ENCODE data around the gene ALK.

ALK gene

DNA sequence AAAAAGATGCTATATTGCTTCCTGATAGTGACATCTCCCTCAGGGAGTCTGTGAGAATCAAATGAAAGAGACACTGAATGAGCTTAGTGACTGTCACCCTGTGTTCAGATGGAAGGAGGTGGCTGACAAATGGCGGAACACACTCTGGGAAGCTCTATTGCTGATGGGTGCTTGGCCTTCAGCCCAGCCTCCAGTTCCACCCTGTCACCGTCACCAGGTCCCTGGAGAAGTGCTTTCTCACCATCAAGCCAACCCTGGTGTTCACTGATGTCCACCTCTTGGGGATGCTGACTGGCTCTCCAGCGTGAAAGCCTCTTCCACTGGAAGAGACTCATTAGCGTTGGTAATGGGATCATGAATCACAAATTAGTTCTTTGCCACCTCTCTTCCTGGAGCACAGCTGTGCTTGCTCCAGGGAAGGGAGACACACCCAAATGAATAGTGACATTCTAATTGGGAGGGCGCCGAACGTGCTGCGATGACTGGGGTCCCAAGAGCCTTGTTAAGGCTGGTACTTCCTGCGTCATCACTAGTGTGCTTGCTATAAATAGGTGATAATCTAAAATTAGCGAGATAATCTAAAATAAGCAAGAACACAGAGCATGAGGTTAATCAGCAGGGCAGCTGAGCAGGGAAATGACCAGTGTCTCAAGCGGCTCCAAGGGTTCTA, 652.2 kb downstream of the ALK start:
- H3K4me3 ChIP-seq (ENCODE audit: low read depth, low read length) = no peak overlapping the region
- TF ChIP-seq, protein P1, sequence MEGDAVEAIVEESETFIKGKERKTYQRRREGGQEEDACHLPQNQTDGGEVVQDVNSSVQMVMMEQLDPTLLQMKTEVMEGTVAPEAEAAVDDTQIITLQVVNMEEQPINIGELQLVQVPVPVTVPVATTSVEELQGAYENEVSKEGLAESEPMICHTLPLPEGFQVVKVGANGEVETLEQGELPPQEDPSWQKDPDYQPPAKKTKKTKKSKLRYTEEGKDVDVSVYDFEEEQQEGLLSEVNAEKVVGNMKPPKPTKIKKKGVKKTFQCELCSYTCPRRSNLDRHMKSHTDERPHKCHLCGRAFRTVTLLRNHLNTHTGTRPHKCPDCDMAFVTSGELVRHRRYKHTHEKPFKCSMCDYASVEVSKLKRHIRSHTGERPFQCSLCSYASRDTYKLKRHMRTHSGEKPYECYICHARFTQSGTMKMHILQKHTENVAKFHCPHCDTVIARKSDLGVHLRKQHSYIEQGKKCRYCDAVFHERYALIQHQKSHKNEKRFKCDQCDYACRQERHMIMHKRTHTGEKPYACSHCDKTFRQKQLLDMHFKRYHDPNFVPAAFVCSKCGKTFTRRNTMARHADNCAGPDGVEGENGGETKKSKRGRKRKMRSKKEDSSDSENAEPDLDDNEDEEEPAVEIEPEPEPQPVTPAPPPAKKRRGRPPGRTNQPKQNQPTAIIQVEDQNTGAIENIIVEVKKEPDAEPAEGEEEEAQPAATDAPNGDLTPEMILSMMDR (IDR thresholded peaks at IDR 0.05; ENCODE audit: low read depth, low read length, missing control alignments) = no peak
- no peak for DNase-seq (ENCODE audit: low read depth)
- in situ Hi-C loops (cut with HindIII; ENCODE audit: low sequenced_read_pairs) = no loop called here

DNA sequence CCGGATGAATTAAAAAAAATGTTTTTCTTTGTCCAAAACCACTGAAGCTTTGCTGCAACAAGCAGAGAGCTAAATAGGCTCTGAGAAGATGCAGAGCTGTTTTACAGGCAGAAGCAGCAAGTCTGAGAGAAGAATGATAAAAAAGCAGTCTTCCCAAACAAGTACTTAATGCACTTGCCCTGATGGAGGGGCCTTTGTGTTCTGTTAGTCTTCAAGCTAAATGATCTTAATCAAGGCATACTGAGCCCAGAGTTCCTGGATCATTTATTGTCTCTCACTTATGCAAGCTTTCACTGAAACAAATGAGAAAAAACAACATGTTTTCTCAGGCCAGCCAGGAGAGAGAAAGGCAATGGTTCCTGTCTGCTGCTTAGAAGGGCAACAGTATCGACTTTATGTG, 653.7 kb downstream of the ALK start:
- TF ChIP-seq, protein P1 (IDR thresholded peaks at IDR 0.05; ENCODE audit: low read depth, low read length, missing control alignments) = no peak

DNA sequence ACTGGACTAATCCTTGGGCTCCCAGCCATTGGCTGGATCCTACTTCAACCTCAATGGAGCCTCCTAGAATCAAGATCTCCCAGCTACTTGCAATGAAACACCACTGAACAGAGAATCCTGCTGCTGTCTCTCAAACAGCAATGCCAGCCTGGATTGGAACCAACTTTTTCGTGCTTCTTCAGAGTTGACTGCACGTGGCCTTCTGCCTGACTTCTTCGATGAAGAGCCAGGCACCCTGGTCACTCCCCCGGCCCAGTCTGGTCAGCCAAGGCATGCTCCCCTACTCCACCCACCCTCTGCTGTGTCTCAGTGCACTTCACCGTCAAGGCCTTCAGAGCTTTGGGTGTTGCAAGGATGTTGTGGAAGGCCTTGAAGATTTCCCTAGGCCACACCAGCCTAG, 657.5 kb downstream of the ALK start:
- in situ Hi-C loops (cut with HindIII; ENCODE audit: low sequenced_read_pairs) = no loop called here
- no peak overlapping the region for H3K4me3 ChIP-seq (ENCODE audit: low read depth, low read length)
- TF ChIP-seq, protein P1 (IDR thresholded peaks at IDR 0.05; ENCODE audit: low read depth, low read length, missing control alignments) = no peak
- DNase-seq (ENCODE audit: low read depth) = no peak

More for the DNA sequence above, 653.7 kb downstream of the ALK start:
- DNase-seq (ENCODE audit: low read depth) = no peak
- in situ Hi-C loops (cut with HindIII; ENCODE audit: low sequenced_read_pairs) = no loop called here
- H3K4me3 ChIP-seq (ENCODE audit: low read depth, low read length) = no peak overlapping the region

DNA sequence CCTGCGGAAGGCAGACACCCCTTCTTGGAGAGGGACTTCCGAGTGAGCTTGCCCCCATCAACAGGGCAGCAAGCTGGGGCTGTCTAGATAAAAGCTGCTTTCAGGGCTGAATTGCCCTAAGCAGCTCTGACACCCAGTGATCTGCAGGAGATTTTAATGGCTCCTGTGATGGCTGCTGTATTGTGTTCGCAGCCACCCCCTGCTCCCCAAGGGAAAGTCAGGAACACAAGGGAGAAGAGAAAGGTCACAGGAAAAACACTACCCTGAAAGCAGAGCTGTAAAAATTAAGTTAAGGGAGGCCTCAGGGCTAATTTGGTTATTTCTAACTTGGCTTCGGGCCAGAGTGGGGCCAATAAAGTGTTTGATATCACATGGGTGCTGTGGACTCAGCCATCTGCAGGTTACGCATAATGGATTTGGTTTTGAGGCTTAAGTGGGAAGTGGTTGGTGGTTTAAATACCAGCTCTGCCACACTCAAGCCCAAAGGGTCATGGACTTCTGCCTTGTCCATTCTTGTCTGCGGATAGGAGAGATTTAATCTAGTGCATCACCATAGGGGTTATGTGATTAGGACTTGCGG, 658.6 kb downstream of the ALK start:
- no peak for DNase-seq (ENCODE audit: low read depth)
- TF ChIP-seq, protein P1 (IDR thresholded peaks at IDR 0.05; ENCODE audit: low read depth, low read length, missing control alignments) = no peak
- H3K4me3 ChIP-seq (ENCODE audit: low read depth, low read length) = no peak overlapping the region
- in situ Hi-C loops (cut with HindIII; ENCODE audit: low sequenced_read_pairs) = no loop called here

DNA sequence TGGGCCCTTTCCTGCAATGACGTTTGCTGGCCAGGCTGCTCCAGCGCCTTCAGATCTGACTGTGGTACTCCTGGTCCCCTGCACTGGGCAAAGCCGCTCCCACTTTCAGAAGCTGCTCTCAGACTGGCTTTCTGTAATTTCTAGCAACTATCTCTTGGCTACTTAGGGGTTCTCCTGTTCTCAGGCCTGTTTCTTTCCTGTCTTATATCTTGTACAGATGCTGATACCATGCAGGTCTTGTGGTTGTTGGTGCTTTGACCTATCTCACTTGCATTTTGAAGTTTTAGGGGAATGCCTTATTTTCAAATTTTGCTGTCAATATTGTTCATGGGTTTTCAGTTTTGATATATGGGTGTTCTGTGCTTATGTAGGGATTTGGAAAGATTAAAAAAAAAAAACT, 660.4 kb downstream of the ALK start:
- in situ Hi-C loops (cut with HindIII; ENCODE audit: low sequenced_read_pairs) = no loop called here
- H3K4me3 ChIP-seq (ENCODE audit: low read depth, low read length) = no peak overlapping the region

DNA sequence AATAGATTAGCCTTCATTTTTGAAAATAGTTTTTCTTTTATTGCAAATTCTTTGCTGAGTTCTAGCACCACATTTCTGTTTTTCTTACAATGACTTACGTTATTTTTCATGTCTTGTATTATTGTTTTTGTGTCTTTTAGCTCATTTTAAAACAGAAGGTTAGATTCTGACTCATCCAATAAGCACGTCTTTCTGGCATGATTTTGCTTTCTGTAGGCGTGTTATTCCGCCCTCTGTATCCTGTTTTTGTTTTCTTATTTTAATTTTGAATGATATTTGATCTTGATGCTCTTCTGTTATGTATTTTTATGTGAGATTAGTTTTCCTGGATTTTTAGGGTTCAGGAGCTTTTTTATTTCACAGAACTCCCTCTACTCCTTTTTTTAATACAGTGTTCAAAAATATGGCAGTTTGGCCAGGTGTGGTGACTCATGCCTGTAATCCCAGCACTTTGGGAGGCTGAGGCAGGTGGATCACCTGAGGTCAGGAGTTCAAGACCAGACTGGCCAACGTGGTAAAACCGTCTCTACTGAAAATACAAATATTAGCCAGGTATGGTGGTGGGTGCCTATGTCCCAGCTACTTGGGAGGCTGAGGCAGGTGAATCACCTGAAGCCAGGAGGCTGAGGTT, 661.1 kb downstream of the ALK start:
- H3K4me3 ChIP-seq (ENCODE audit: low read depth, low read length) = no peak overlapping the region
- TF ChIP-seq, protein P1 (IDR thresholded peaks at IDR 0.05; ENCODE audit: low read depth, low read length, missing control alignments) = no peak
- in situ Hi-C loops (cut with HindIII; ENCODE audit: low sequenced_read_pairs) = no loop called here
- peak; percentile 15 for DNase-seq (ENCODE audit: low read depth)

More for the DNA sequence above, 660.4 kb downstream of the ALK start:
- TF ChIP-seq, protein P1 (IDR thresholded peaks at IDR 0.05; ENCODE audit: low read depth, low read length, missing control alignments) = no peak
- DNase-seq (ENCODE audit: low read depth) = no peak

All from astrocyte of the cerebellum (primary cell).